ENCODE results near the gene AIFM3. TPM values are rescaled to one million over a fixed set of nuclear protein-coding genes. Genes with fewer than 3 reads are reported as not detected.

AIFM3 gene
- total and polyA plus RNA-seq, 2 donors (not counting 3 experiments of a cell fraction or from before 2014, with no cell fraction given) = 0.15 TPM; not detected in 1

DNA sequence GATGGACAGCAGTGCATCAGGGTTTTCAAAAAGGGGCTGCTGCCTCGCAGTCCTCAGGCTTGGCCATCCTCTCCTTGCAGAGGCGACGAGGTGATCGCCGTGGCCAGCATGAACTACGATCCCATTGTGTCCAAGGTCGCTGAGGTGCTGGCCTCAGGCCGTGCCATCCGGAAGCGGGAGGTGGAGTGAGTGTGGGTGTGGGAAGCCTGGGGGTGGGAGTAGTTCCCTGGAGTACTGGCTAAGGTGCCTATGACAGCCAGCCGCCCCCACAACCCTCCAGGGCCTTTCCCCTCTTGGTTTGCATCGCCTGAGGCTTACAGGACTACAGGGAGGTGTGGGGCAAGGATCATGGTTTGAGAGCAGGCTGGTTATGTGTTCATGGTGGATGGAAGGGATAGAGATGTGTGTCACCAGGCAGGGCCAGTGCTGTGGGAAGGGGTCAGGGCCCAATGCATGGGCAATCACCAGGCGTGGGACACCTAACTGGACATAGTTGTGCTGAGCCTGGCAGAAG, 12.9 kb downstream of the AIFM3 start:
- Histone ChIP-seq H3K4me2 (ENCODE audit: insufficient read depth, low read length) (peak overlapping the region; percentile 55), H3K9me1 (replicated peaks; ENCODE audit: control insufficient read depth, extremely low read depth, insufficient read depth, low read length) (no peaks in the 10 kb centered on the region), H2AFZ (ENCODE audit: low read depth, low read length) (peak overlapping the region; percentile 93), H3K9ac (replicated peaks; ENCODE audit: extremely low read depth, insufficient read depth, low read length) (no peak overlapping the region), H4K20me1 (replicated peaks; ENCODE audit: control insufficient read depth, extremely low read depth, insufficient read depth, low read length) (no peaks in the 10 kb centered on the region), H3K27me3 (ENCODE audit: control insufficient read depth in 2 of 2, insufficient read depth in 2 of 2, low read length in 2 of 2) (no peaks in the 10 kb centered on the region), H3K4me3 (replicated peaks in 1 of 3; ENCODE audit: insufficient read depth in 1 of 3, low read depth in 1 of 3, low read length in 3 of 3) (no peak overlapping the region), H3K36me3 (ENCODE audit: control insufficient read depth in 2 of 2, extremely low read depth in 1 of 2, insufficient read depth in 2 of 2, low read length in 2 of 2) (no peaks in the 10 kb centered on the region), H3K9me3 (replicated peaks; ENCODE audit: control insufficient read depth, insufficient read depth, low read length) (peaks cover 5% of the 10 kb centered on the region), H3K27ac (ENCODE audit: insufficient read depth, low read depth, low read length) (no peak overlapping the region), H3K4me1 (ENCODE audit: control insufficient read depth, extremely low read depth, insufficient read depth, low read length) (peaks cover 17% of the 10 kb centered on the region), H3K79me2 (ENCODE audit: control insufficient read depth, insufficient read depth, low read length) (peaks cover 17% of the 10 kb centered on the region)
- no peak for DNase-seq (ENCODE audit: low read depth, low spot score)
- dilution Hi-C loops (cut with MboI; ENCODE audit: extremely low pct_ligation_motif_present, low sequenced_read_pairs) (no loop called here), intact Hi-C loops (cut with micrococcal nuclease) (no loop called here)
- CTCF ChIA-PET = interaction anchor here (0.9 to 2.5 kb wide), 4 partner anchors 19 to 94 kb away, joined by 3 to 31 read pairs (median 4); no protein-coding TSS in a partner anchor
- TF ChIP-seq POLR2AphosphoS5 (IDR thresholded peaks at IDR 0.05; ENCODE audit: insufficient read depth, low read depth, low read length) (no peak), MYC (IDR thresholded peaks at IDR 0.05; ENCODE audit: low read depth, low read length) (no peak), FOS (IDR thresholded peaks at IDR 0.05; ENCODE audit: borderline replicate concordance, insufficient read depth, low read length) (no peak), GATA2 (IDR thresholded peaks at IDR 0.05; ENCODE audit: insufficient read depth, insufficient read length, low read depth, low read length) (no peak), POLR2A (IDR thresholded peaks at IDR 0.05; ENCODE audit: low read depth, low read length) (no peak), EZH2 (IDR thresholded peaks at IDR 0.05; ENCODE audit: borderline replicate concordance, low read depth, low read length, severe bottlenecking) (no peak), JUN (IDR thresholded peaks at IDR 0.05; ENCODE audit: borderline replicate concordance, insufficient read depth, insufficient read length, low read depth) (no peak)
- TF ChIP-seq, protein P1, sequence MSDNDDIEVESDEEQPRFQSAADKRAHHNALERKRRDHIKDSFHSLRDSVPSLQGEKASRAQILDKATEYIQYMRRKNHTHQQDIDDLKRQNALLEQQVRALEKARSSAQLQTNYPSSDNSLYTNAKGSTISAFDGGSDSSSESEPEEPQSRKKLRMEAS (IDR thresholded peaks at IDR 0.05; ENCODE audit: insufficient read depth, insufficient read length) = no peak
- TF ChIP-seq, protein P2, sequence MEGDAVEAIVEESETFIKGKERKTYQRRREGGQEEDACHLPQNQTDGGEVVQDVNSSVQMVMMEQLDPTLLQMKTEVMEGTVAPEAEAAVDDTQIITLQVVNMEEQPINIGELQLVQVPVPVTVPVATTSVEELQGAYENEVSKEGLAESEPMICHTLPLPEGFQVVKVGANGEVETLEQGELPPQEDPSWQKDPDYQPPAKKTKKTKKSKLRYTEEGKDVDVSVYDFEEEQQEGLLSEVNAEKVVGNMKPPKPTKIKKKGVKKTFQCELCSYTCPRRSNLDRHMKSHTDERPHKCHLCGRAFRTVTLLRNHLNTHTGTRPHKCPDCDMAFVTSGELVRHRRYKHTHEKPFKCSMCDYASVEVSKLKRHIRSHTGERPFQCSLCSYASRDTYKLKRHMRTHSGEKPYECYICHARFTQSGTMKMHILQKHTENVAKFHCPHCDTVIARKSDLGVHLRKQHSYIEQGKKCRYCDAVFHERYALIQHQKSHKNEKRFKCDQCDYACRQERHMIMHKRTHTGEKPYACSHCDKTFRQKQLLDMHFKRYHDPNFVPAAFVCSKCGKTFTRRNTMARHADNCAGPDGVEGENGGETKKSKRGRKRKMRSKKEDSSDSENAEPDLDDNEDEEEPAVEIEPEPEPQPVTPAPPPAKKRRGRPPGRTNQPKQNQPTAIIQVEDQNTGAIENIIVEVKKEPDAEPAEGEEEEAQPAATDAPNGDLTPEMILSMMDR (IDR thresholded peaks at IDR 0.05; ENCODE audit: extremely low read depth in 1 of 2, insufficient read depth in 1 of 2, low read depth in 1 of 2, low read length in 2 of 2) = no peak
- BruUV-seq (replicated peaks) = no TSS peak
- FAIRE-seq = no peak
- POLR2A ChIA-PET = no interaction called here

All from endothelial cell of umbilical vein (primary cell).